ENCODE results near the gene TRIM59. TPM values are rescaled to one million over a fixed set of nuclear protein-coding genes. Genes with fewer than 3 reads are reported as not detected.

Gene TRIM59
- total and polyA plus RNA-seq, 9 of the 15 experiments (the other 6 are each of a cell fraction or from before 2014, with no cell fraction given): 16.8 to 101 (median 34.8) TPM

DNA sequence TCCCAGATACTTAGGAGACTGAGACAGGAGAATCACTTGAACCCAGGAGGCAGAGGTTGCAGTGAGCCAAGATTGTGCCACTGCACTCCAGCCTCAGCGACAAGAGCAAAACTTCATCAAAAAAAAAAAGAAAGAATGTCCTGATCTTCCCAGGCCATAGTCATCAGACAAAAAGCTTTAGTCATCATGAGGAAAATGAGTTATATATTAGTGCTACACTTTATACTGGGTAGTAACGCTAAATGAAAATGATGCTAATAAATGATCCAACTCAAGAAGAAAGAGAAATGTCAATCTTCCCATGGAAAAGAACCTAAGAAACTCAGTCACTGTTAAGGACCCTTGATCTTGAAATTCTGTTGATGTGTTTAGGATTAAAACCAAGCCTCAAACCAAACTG lies 26.3 kb upstream of the TRIM59 start:
- H3K4me3 ChIP-seq: no peak overlapping the region
- H3K36me3 ChIP-seq (ENCODE audit: control insufficient read depth, insufficient read depth, low read length): no peaks in the 10 kb centered on the region
- no peaks in the 10 kb centered on the region for H3K9me1 ChIP-seq (ENCODE audit: control insufficient read depth, insufficient read depth, low read length)
- no peak overlapping the region for H3K27ac ChIP-seq (ENCODE audit: extremely low read depth, low read depth, low read length)
- no peak for DNase-seq (ENCODE audit: extremely low read depth in 1 of 4, low spot score in 3 of 4)
- H3K9ac ChIP-seq (ENCODE audit: insufficient read depth in 1 of 2, low read depth in 2 of 2, low read length in 2 of 2): no peak overlapping the region
- no peak overlapping the region for H2AFZ ChIP-seq (ENCODE audit: low read depth, low read length)
- no peak overlapping the region for H3K4me2 ChIP-seq (ENCODE audit: insufficient read depth, low read length)
- in situ Hi-C loops (cut with MboI) (no loop called here), intact Hi-C loops (cut with micrococcal nuclease) (no loop called here)
- H3K4me1 ChIP-seq (replicated peaks in 1 of 2; ENCODE audit: control insufficient read depth in 2 of 2, insufficient read depth in 2 of 2, low read length in 2 of 2): peaks cover 0 to 3% of the 10 kb centered on the region in 2 experiments; a peak in 1 of 5 replicates
- ChIA-PET POLR2A (no interaction called here), CTCF (ENCODE audit: low intra/inter-chr PET ratio) (no interaction called here)
- 57% methylated on average over 1 of the region's 2 CpGs for WGBS (ENCODE audit: insufficient coverage, low coverage, missing lambda C conversion rate)
- peaks cover 0 to 5% of the 10 kb centered on the region in 2 experiments; a peak in 1 of 5 replicates for H3K27me3 ChIP-seq (ENCODE audit: control insufficient read depth in 2 of 2, insufficient read depth in 2 of 2, low read length in 2 of 2)
- no peak for ATAC-seq
- H3K9me3 ChIP-seq (replicated peaks; ENCODE audit: control insufficient read depth, insufficient read depth, low read depth, low read length): peaks cover under 1% of the 10 kb centered on the region; the same call in 1 of the 2 replicates
- BruUV-seq (replicated peaks): no TSS peak
- no peak for FAIRE-seq
- no peaks in the 10 kb centered on the region for H4K20me1 ChIP-seq (replicated peaks; ENCODE audit: control insufficient read depth, insufficient read depth, low read length)
- H3K79me2 ChIP-seq (ENCODE audit: control insufficient read depth, insufficient read depth, low read length): no peaks in the 10 kb centered on the region
- no peak for TF ChIP-seq PTTG1 (tag; IDR thresholded peaks at IDR 0.05; ENCODE audit: low read depth)
- no peak for TF ChIP-seq IRF2 (CRISPR knock-in tag; IDR thresholded peaks at IDR 0.05)
- no peak for TF ChIP-seq MEIS2 (IDR thresholded peaks at IDR 0.05; ENCODE audit: partially characterized antibody)
- TF ChIP-seq PBX2 (CRISPR knock-in tag; IDR thresholded peaks at IDR 0.05; ENCODE audit: low read depth): no peak
- no peak for TF ChIP-seq PBX2 (tag; conservative IDR thresholded peaks at IDR 0.05; ENCODE audit: low read depth)
- no peak for TF ChIP-seq FOXK2 (conservative IDR thresholded peaks at IDR 0.05 in 1 of 2, IDR thresholded peaks at IDR 0.05 in 1 of 2; ENCODE audit: low read depth in 2 of 2)
- TF ChIP-seq ZNF431 (CRISPR knock-in tag; IDR thresholded peaks at IDR 0.05): no peak
- no peak for TF ChIP-seq RFX7 (CRISPR knock-in tag; IDR thresholded peaks at IDR 0.05)
- TF ChIP-seq MTA3 (IDR thresholded peaks at IDR 0.05; ENCODE audit: borderline replicate concordance): no peak
- TF ChIP-seq FOXM1 (IDR thresholded peaks at IDR 0.05; ENCODE audit: low read depth): no peak
- no peak for TF ChIP-seq FOXM1 (CRISPR knock-in tag; IDR thresholded peaks at IDR 0.05; ENCODE audit: low read depth)
- TF ChIP-seq EP400 (IDR thresholded peaks at IDR 0.05): no peak
- TF ChIP-seq ZNF274 (IDR thresholded peaks at IDR 0.05; ENCODE audit: borderline replicate concordance, low read depth, low read length): no peak
- no peak for TF ChIP-seq ZNF197 (CRISPR knock-in tag; IDR thresholded peaks at IDR 0.05; ENCODE audit: low read depth)
- TF ChIP-seq E2F6 (IDR thresholded peaks at IDR 0.05; ENCODE audit: borderline replicate concordance in 1 of 2, extremely low read depth in 1 of 2, insufficient read depth in 1 of 2, insufficient read length in 1 of 2, low read depth in 1 of 2, low read length in 1 of 2, poor library complexity in 1 of 2, severe bottlenecking in 1 of 2): no peak
- TF ChIP-seq CSDE1 (IDR thresholded peaks at IDR 0.05): no peak
- no peak for TF ChIP-seq FOXP1 (CRISPR knock-in tag; IDR thresholded peaks at IDR 0.05)
- TF ChIP-seq, protein P1, sequence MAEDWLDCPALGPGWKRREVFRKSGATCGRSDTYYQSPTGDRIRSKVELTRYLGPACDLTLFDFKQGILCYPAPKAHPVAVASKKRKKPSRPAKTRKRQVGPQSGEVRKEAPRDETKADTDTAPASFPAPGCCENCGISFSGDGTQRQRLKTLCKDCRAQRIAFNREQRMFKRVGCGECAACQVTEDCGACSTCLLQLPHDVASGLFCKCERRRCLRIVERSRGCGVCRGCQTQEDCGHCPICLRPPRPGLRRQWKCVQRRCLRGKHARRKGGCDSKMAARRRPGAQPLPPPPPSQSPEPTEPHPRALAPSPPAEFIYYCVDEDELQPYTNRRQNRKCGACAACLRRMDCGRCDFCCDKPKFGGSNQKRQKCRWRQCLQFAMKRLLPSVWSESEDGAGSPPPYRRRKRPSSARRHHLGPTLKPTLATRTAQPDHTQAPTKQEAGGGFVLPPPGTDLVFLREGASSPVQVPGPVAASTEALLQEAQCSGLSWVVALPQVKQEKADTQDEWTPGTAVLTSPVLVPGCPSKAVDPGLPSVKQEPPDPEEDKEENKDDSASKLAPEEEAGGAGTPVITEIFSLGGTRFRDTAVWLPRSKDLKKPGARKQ (CRISPR knock-in tag; IDR thresholded peaks at IDR 0.05): no peak
- TF ChIP-seq RBBP5 (IDR thresholded peaks at IDR 0.05; ENCODE audit: borderline replicate concordance, insufficient read depth, low read length, poor library complexity, severe bottlenecking): no peak
